ENCODE data around the gene SIPA1.
A peak's percentile ranks its signal among the peaks of the same experiment; 100 is the strongest.

SIPA1 gene, protein sequence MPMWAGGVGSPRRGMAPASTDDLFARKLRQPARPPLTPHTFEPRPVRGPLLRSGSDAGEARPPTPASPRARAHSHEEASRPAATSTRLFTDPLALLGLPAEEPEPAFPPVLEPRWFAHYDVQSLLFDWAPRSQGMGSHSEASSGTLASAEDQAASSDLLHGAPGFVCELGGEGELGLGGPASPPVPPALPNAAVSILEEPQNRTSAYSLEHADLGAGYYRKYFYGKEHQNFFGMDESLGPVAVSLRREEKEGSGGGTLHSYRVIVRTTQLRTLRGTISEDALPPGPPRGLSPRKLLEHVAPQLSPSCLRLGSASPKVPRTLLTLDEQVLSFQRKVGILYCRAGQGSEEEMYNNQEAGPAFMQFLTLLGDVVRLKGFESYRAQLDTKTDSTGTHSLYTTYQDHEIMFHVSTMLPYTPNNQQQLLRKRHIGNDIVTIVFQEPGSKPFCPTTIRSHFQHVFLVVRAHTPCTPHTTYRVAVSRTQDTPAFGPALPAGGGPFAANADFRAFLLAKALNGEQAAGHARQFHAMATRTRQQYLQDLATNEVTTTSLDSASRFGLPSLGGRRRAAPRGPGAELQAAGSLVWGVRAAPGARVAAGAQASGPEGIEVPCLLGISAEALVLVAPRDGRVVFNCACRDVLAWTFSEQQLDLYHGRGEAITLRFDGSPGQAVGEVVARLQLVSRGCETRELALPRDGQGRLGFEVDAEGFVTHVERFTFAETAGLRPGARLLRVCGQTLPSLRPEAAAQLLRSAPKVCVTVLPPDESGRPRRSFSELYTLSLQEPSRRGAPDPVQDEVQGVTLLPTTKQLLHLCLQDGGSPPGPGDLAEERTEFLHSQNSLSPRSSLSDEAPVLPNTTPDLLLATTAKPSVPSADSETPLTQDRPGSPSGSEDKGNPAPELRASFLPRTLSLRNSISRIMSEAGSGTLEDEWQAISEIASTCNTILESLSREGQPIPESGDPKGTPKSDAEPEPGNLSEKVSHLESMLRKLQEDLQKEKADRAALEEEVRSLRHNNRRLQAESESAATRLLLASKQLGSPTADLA

DNA sequence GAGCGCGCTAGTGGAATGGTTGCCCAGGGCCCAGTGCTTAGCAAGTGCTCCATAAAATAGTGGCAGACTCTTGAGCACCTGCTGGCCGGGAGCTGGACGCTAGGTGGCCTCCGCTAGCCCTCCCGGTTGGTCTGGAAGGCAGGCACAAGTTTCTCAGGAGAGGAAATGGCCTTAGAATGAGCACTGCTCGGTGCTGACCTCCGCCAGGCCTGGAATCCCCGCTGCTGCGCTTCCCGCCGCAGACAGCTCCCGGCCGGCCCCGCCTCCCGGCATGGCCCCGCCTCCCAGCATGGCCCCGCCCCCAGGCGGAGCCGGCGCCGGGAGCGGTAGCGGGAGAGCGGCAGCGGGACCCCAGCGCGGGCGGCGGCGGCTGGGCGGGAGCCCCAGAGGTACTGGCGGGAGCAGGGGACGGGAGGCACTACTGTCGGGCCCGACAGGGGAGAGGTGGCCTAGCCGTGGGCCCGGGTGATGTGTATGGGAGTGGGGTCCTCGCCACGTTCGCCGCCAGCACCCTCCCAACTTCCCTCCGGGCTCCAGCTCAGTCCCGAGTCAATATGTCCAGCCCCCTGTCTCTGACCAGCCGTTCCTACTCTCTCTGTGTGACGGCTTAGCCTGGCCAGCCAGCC, at the start of gene SIPA1:
Gene SIPA1, plus strand, starts transcription at position 308 of the 626 bp plus-strand sequence. CDS start 2,821 bp downstream, outside the sequence.
- peak; percentile 58 to 75 for DNase-seq

DNA sequence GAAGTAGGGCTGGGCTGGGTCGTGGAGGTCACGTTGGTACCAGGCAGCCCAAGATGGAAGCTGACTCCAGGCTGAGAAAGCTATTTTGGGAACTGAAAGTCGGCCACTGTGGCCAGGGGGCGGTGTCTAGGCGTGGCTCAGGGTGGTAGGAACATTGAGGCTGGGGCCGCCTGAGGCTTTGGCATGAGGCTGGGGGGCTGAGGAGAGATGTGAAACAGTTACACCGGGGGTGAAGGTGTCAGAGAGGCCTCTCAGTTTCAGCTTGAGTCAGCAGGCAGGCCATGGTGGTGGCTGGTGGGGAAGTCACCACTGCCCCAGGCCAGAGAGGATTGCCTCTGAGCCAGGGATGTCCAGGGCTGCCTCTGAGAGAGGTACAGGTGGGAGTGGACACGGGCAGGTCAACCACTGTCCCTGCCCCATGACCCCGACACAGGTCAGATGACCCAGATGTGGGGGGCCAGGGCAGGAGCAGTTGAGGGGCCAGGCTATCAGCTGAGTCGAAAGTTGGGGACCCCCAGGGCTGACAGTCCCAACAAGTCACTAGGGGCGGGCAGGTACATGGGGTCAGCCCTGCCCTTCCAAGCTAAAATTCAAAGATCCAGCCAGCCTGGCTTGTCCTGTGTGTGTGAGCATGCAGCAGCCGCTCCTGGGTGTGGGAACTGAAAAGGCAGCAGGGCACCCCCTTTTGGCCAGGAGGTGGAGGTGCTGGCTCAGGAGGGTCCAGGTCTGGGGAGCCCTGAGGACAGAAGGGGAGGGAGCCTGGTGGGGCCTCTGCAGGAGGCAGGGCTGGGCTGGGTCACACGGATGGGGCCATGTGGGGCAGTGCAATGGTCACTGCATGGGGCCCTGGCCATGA, 49.5 kb upstream of the SIPA1 start:
- peak; percentile 60 to 73 for DNase-seq

DNA sequence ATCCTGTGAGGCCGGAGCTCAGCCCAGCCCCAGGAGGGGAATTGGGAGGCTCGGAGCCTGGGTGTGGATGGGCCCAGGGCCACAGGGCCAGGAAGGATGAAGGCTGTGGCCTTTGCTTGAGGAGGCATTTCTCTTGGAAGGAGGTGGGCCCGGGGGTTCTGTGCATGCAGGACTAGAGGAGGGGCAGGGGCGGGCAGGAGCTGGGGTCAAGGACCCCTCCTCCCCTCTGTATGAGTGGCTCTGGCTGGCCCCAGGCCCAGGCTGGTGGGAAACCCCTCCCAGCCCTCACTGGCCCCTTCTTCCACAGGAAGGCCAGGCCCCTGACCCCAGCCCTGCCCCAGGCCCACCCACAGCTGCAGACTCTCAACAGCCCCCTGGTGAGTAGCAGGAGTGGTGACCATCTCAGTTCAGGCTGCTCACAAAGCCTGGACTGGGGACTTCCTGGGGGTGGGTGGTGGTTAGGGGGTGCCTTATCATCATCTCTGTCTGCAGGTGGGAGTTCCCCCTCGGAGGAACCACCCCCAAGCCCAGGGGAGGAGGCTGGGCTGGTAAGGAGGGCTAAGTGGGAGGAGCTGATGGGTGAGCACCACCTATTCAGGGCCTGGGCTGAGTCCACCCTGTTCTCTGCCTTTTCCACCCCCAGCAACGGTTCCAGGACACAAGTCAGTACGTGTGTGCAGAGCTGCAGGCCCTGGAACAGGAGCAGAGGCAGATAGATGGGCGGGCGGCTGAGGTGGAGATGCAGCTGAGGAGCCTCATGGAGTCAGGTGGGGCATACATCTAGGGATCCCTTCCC, 48.3 kb upstream of the SIPA1 start:
- DNase-seq, result no peak

DNA sequence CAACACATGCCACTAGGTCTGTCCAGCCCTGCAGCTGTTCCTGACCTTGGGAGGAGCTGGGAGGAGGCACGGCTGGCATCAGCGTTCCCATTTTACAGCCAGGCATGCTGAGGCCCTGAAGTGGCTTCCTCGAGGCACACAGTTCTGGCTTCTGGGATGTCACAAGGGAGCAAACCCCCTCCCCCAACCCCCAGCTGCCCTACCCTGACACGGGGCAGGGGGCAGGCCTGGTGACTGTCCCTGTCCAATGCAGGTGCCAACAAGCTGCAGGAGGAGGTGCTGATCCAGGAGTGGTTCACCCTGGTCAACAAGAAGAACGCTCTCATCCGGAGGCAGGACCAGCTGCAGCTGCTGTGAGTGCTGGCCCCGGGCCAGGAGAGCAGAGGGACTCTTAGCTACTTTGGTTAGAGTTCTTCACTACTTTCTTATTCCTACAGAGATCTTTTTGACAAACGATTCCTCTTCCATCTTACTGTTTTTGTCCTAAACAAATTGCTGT, 47.6 kb upstream of the SIPA1 start:
- no peak for DNase-seq

DNA sequence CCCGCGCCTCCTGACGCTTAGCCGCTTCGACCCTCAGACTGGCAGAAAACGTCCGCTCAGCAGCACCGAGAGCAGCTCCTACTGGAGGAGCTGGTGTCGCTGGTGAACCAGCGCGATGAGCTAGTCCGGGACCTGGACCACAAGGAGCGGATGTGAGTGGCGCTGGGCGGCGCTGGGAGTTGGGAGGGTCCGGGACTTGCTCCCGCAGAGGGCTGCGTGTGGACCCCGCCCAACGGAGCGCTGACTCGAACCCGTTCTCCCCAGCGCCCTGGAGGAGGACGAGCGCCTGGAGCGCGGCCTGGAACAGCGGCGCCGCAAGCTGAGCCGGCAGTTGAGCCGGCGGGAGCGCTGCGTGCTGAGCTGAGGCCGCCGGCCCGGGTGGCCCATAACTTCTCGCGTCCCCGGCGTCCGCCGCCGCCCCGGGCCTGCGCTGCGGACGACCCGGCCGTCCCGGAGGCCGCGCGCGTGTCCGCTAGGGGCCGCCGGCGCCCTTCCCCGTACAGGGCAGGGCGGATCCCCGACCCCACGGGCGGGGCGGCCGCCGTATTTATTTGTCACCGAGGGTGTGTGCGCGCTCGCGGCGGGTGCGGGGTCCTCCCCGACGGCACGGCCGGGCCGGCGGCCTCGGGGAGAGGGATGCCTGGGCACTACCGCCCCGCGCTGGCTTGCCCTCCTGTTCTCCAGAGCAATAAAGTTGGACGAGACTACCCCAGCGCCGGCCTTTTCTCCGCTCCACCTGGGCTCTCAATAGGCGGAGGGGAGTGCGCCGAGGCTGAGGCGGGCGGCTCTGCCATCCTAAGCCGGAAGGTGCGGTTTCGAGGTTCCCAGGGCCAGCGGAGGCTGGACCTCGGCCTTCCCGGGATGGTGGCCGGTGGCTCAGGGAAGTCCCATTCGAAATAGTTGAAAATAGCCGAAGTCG, 45.7 kb upstream of the SIPA1 start:
- no peak for DNase-seq

DNA sequence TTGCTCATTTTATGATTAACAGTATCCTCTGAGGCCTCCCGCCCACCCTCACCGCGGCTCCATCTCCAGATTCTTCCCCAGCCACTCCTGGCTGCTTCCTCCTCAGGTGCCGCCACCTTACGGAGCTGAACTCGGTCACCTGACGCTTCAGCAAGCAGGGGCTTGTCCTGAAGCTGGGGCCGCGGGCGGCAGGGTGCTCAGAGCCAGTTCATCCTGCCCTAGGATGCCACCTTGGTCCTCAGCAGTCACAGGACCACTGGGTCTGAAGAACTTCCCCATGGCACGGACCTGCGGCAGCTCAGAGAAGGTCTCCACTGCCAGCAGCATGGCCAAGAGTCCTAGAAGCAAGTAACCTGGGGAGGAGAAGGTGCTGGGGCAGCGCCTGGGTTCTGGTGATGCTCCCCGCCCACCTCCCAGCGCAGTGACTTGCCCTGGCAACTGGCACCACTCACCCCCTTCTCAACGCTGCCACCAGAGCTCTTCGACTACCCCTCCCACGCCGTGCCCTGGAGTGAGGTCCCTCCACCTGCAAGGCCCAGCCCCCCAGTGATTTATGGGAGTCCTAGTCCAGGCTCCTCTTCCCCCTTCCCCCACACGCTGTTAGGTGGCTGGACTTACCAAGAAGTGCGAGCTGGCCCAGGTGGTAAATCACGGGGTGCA, 44.9 kb upstream of the SIPA1 start:
- DNase-seq, result no peak

DNA sequence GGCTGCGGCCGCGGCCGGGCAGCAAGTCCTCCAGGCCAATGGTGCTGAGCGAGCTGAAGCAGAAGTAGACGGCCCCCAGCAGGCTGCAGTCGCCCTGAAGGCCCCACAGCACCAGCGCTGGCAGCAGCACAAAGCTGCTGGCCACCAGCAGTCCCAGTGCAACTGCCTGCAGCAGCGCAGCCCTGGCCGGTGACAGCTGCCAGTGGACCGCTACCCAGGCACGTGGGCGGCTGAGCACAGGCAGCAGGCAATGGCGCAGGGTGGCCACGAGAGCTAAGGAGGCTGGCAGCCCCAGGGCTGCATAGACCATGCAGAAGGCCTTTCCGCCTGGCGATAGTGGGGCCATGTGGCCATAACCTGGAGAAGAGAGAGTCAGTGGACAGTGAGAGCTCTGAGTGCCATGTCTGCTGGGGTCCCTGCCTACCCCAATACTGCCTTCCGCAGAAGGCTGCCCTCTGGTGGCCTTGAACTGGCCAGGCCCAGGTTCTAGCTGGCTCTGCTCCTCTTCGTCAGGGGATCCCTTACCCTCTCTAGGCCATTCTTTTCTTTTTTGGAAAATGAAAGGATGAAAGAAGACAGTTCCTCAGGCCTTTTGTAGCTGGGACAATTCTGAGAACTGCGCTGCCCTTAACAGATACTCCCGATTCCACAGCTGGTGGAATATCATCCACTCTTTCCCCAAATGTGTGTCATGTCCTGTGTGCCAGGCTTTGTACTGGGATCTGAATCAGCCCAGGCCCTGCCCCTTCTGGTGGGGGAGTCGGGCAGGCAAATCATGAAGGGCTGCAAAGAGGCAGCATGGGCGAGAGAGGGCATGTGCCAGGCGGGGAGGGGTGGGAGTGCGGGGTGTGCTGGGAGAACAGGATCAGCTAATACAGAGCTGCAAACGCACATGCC, 44.1 kb upstream of the SIPA1 start:
- DNase-seq, result peak; percentile 36 to 51

DNA sequence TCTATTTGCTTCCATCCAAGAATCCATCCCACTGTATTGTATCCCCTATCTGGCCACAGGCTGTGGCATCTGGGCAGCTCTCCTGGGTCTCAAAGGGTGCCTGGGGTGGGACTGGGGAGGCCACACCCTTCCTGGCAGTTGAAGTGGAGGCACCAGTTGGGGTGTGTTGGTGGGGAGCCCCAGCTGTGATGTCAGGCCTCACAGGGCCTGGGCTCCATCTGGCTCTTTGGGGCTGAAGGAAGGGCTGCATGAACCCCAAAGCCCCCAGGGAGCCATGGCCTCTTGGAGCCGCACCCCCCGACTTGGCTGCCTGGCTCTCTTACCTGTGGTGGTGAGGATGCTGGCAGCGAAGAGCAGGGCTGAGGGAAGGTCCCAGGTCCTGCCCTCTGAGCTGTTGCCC, 42.8 kb upstream of the SIPA1 start:
- no peak for DNase-seq

DNA sequence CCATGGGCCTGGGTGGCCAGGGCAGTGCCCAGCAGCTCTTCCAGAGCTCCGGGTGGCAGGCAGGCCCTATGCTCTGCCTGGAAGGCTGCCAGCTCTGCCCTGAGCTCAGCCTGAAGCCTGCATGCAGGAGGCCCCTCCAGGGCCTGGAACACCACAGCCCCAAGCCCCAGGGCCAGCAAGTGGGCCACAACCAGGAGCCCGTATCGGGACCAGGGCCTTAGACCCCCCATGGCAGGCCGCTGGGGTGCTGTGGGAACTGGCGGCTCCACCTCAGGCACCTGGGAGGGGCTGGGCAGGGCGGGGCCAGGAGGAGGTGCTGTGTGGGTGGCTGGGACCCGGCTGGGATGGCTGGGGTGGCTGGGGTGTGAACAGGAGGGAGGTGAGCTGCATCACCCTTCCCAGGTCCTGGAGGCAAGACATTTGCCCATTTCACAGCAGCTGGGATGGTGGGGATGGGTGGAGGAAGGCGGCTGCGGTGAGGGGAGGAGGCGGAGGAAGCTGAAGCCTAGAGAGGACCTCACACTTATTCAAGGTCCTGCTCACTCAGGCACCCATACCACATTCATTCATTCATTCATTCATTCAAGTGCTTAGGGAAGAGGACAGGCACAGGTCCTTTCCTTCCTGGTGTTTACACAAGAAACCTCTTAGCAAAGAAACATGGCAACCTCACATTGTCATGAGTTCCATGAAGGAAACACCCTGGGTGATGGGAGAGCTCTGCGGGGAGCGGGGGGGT, 42.2 kb upstream of the SIPA1 start, which contains the start of gene KCNK7:
Gene KCNK7, minus strand, starts transcription at position 258 of the 739 bp plus-strand sequence. Its CDS starts 28 bp downstream, at position 230.
- DNase-seq, result no peak

DNA sequence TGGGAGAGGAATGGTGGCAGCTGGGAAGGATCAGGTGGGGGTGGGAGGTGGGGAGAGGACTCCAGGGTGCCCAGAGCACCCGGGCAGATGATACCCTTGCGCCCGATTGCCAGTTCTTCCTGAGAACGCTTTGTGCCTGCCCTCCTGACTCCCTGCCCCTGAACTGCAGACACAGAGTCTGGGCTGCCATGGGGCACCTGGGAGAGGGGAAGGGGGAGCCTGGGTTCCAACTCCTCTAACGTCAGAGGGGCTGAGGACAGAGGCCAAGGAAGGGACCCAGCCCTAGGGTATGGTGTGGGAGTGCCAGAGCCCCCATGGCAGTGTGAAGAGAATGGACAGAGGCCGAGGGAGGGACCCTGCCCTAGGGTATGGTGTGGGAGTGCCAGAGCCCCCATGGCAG, 41.4 kb upstream of the SIPA1 start:
- no peak for DNase-seq

DNA sequence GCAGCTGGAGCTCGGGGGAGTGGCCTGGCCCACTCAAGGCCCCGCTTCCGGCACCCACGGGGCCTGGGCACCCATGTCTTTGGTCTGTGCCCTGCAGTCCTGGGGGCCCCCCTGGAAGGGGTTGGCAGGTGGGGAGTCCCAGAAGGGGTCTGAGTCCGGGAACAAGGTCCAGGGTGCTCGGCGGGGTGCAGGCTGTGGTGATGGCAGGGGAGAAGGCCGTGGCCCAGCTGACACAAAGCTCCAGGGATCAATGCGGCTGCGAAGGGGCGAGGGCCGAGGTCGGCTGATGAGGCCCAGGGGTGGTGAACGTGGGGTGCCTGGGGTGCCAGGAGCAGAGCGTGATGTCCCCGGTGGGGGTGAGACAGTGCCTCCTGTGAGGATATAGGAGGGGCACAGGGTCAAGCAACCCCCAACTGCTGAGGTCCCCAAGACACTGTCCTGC, 39.6 kb upstream of the SIPA1 start:
- DNase-seq, result no peak

DNA sequence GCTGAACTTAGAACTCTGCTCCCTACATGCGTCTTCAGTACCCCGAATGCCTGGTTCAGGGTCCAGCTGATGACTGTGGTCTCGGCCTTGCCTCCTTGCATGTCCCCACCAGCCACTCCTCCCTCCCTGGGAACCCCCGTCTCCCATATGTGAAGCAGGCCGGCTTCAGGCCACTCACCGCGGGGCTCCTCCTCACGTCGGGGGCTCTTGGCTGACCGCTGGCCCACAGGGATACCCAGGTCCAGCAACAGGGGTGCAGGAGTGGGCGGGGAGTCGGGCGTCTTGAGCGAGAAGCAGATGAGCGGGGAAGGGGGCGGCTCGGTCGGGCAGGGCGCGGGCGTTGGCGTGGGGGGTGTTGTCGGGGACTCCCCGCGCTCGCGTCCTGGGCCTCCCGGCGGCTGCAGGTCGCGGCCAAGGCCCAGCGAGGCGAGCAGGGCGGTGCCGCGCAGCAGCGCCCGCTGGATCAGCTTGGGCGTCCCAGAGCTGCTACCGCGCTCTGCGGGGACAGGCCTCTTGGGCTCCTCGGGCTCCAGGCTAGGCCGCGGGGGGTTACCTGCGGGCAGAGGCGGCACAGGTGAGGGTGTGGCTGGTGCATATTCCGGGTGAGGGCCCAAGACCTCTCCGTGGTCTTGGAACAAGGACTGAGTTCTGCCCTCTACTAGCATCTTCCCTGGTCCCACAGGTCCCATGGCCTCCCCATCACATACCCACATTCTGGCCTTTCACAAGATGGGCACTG, 38.5 kb upstream of the SIPA1 start:
- no peak for DNase-seq

DNA sequence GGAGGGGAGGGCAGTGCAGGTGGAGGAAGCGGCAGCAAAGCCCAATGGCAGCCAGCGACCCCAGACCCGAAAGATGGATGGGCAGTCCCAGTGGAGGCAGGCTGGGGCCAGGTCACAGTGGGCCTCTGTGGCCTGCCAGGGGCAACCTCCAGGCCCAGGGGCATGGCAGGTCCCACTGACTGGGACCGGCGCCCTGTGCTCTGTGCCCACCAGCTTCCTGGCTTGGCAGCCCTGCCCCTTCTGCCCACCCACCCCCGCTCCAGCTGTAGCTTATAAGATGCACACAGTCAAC, 38.0 kb upstream of the SIPA1 start:
- no peak for DNase-seq

DNA sequence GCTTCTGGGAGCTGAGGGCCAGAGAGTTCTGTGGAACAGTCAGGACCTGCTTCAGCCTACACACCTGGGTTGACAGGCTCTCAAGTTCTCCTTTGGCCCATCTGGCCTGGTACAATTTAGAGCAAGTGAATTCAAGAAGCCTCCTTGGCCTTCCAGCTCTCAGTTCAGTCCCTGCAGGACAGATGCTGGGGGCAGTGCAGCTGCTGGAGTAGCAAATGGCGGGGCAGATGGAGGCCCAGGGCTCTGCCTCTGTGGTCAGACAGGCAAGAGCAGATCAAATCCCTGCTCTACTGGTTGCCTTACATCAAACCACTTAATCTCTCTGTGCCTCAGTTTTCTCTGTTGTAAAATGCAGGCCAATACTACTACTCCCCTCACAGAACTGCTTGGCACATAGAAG, 33.6 kb upstream of the SIPA1 start:
- no peak for DNase-seq

DNA sequence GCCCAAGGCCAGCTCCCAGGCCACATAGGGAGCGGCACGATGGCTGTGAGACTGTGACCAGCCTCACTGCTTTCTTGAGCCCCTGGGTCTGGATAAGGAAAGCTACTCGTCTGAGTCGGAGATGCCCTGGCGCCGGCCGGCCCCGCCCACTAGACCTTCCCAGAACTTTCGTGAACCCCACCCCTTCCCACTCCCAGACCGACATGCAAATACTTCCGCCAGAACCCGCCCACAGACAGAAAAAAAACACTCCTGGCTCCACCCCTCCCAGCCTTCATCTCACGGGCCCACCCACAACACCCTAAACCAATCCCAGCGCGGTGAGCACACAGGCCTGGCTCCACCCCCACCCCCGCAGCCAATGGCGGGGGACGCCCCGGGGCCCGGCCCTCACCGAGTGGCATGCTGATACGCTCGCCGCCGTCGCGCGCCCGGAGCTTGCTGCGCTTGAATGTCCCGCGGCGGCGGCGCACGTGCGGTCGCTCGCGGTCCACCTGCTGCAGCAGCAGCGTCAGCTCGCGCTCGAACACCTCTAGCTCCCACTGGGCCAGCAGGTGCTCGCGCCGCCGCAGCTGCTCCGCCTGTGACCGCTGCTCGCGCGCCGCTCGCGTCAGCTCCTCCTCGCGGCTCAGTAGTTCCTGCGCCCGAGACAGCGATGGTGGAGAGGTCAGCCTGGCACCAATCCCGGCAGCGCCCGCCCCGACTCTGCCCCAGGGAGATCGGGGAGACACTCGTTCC, 30.9 kb upstream of the SIPA1 start:
- DNase-seq, result no peak
